IPS-18c (cell line): ENCODE measurements around the gene LRRC3C.
"Not testable (repeated sequence)": the region's sequence is repeated elsewhere in the genome, so short reads cannot be mapped to it uniquely, and the experiment has no call there.

Source experiments
- H3K4me3 ChIP-seq: 2 replicates; pipeline ENCODE4 v1.7.0; 2013; ENCODE audit warnings: low read depth, mild to moderate bottlenecking, low read length, moderate library complexity; ENCODE audit not compliant: insufficient read depth
- H3K9me3 ChIP-seq: one replicate; pipeline ENCODE4 v1.6.1; 2013; ENCODE audit warnings: mild to moderate bottlenecking, low read length, moderate library complexity; ENCODE audit not compliant: control insufficient read depth, insufficient read depth

Gene LRRC3C

DNA sequence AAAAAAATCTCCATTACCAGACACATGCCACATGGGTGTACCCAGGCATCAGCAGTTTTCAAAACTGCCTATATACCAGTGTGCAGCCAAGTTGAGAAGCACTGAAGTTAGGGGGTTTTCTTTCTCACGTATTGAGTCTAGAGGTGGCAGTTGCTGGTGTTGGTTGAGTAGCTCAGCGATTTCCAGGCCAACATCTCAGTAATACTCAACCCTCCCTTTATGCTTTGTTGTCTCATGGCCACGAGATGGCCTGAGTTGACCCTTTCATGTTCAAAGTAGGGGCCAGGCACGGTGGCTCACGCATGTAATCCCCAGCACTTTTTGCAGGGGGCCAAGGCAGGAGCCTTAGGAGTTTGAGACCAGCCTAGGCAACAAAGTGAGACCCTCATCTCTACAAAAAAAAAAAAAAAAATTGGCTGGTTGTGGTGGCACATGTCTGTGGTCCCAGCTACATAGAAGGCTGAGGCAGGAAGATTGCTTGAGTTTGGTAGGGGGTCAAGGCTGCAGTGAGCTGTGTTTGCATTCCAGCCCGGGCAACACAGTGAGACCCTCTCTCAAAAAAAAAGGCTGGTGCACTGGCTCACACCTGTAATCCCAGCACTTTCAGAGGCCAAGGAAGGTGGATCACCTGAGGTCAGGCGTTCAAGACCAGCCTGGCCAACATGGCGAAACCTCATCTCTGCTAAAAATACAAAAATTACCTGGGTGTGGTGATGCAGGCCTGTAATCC lies 10.8 kb downstream of the LRRC3C start:
- H3K4me3 ChIP-seq: no peak overlapping the region
- no peaks in the 10 kb centered on the region for H3K9me3 ChIP-seq

DNA sequence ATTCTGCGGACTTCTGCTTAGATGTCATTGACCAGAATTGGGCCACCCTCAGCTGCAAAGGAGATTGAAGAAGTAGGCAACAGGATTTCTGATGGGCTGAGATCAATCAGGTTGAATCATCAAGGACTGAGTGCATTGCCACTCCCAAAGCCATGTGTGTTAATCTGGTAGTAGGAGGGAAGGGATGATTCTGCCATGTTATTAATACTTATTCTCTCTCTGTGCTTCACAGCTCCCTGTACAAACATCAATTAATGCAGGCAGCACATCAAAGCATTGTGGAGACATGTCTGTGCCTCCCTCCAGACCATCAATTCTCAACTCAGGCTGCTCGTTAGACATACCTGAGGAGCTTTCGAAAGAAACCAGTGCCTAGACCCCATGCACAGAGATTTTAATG lies 11.6 kb downstream of the LRRC3C start:
- Histone ChIP-seq H3K4me3 (no peak overlapping the region), H3K9me3 (no peaks in the 10 kb centered on the region)

DNA sequence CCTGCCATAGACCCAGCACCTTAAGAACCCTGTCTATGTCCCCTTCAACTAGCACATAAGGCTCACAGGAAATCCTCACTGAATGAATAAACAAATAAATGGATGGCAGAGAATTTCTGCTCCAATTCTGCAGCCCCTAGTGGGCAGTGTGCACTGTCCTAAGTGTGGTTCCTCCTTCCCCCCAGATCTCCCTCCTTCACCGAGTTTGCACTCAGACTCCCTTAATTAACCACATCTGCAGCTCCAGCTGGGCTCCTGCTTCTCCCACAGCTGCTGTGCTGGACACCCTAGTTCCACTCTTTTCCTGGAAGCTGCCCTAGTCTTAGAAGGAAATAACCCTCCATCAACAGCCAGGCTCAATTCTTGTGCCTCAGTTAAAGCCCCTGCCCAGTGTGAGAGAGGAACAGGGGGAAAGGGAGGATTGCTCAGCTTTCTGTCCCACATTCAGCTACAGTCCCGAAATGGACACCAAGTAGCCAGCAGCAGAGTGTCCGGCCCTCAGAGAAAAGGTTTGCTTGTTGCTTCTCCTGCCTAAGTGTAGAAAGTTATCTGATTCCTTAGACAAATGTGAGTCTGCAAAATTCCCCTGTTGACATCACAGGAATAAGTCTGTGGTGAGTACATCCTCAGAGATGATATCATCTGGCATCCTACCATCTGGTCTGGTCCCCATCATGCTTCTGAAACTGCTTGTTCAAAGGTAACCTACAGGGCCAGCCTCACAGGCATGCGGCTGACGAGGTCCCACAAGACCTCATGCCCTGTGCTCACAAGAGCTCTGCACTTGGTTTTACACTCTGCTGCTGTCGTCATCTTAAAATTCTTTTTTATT lies 12.3 kb downstream of the LRRC3C start:
- Histone ChIP-seq H3K4me3 (no peak overlapping the region), H3K9me3 (no peaks in the 10 kb centered on the region)

DNA sequence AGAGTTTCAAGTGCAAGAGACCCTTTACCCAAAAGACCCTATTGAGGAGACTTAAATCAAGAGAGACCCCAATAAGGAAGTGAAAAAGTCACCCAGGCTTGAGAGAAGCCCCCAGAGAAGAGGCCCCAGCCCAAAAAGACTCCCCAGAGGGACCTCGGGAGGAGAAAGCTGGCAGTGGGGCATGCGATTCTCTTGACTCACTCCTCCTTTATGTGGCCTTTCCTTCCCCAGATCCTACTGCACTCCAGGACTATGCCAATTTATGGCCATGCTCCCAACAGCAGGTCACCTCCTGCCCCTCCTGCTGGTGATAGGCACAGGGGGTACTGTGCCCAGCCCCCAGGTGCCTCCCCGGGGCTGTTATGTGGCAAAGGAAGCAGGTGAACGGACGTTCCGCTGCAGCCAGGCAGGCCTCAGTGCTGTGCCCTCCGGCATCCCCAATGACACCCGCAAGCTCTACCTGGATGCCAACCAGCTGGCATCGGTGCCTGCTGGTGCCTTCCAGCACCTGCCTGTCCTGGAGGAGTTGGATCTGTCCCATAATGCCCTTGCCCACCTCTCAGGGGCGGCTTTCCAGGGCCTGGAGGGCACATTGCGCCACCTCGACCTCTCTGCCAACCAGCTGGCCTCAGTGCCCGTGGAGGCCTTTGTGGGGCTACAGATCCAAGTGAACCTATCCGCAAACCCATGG lies 16.3 kb downstream of the LRRC3C start:
- peaks cover 2% of the 10 kb centered on the region for H3K9me3 ChIP-seq

DNA sequence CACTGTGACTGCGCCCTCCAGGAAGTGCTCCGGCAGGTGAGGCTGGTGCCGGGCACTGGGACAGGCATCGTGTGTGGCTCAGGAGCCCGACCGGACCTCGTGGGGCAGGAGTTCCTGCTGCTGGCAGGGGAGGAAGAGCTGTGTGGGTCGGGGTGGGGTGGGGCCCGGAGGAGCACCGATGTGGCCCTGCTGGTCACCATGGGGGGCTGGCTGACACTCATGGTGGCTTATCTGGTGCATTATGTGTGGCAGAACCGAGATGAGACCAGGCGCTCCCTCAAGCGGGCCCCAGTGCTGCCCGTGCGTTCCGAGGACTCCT lies 16.8 kb downstream of the LRRC3C start:
- Histone ChIP-seq H3K9me3 (peaks cover 2% of the 10 kb centered on the region), H3K4me3 (no peak overlapping the region)

More for the DNA sequence above, 16.3 kb downstream of the LRRC3C start:
- H3K4me3 ChIP-seq: no peak overlapping the region

DNA sequence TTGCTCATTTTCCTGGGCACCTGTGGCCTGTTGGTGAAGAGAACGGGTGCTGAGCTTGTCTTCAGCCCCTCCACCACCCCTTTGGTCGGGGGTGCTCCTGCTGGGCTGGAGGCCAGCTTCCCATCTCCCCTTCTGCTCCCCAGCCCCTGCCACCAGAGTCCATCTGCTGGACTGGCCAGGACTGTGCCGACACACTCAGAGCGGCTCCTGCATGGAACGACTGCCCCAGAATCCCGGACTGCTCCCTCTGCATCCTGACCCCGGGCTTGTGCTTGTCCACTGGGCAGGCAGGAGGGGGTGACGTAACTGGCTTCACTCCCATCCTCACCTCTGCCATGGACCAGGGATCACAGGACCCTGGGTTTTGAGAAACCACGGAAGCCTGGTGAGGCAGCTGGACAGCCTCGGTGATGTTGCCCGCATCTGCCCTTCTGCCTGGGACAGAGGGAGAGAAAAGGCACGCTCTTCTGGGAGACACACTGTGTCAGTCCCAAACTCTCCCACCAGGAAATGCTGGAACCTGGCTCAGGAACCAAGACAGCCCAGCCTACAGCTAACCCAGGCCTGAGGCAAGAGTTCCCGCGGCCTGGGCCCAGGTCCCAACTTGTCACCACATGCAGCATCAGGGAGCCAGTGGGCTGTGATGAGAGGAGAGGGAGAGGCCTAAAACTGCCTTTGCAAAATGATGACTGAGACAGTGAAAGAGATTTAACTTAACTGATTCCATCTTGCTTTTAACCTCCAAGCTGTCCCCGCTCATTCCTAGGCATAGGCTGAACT lies 19.2 kb downstream of the LRRC3C start:
- Histone ChIP-seq H3K4me3 (no peak overlapping the region), H3K9me3 (peaks cover 4% of the 10 kb centered on the region)

DNA sequence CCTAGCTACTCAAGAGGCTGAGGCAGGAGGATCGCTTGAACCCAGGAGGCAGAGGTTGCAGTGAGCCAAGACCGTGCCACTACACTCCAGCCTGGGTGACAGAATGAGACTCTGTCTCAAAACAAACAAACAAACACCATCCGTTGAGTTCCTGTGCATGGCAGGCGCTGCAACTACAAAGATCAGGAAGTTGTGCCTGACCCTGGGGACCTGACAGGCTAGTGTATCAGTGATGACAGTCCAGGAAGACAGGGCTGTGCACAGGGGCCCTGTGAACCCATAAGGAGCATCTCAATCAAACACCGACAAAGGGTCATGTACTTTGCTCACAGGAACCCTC lies 20.9 kb downstream of the LRRC3C start:
- H3K9me3 ChIP-seq, H3K4me3 ChIP-seq: not testable (repeated sequence)

DNA sequence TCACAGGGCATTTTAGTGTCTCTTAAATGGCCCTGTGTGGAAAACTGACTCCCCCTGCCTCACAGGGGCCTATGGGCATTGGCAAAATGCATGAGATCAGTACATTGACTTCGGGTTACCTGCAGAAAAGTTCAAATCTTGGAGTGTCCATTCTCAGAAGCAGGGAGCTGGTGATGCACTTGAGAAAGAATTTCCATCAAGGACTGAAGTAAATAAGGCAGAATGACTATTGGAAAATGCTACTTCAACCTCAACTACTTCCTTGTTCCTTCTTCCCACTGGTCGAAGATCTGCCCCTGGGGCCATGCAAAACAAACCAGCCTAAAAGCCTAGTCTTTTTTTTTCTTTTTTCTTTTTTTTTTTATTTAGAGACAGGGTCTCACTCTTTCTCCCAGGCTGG lies 21.5 kb downstream of the LRRC3C start:
- Histone ChIP-seq H3K9me3 (peaks cover 4% of the 10 kb centered on the region), H3K4me3 (no peak overlapping the region)

DNA sequence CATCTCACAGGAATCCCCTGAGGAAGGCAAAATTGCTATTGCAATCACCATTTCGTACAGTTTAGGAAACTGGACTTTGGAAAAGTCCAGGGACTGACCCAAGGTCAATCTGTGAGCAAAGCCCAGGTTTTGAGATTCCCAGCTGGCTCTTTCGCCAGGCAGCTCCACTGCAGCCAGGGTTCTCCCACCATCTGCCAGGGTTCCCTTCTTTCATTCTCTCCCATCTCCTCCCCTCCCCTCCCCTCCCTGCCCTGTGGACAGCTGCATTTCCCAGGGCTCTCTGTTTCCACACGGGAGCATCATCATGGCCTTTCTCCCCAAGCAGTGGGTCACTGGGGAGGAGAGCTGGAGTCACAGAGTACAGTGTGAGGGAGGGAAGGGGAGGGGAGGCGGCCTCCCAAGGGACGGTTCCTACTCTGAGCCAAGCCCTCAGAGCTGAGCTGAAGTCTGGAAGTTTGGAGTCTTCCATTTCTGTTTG lies 23.4 kb downstream of the LRRC3C start:
- H3K9me3 ChIP-seq: peaks cover 4% of the 10 kb centered on the region
- no peak overlapping the region for H3K4me3 ChIP-seq

DNA sequence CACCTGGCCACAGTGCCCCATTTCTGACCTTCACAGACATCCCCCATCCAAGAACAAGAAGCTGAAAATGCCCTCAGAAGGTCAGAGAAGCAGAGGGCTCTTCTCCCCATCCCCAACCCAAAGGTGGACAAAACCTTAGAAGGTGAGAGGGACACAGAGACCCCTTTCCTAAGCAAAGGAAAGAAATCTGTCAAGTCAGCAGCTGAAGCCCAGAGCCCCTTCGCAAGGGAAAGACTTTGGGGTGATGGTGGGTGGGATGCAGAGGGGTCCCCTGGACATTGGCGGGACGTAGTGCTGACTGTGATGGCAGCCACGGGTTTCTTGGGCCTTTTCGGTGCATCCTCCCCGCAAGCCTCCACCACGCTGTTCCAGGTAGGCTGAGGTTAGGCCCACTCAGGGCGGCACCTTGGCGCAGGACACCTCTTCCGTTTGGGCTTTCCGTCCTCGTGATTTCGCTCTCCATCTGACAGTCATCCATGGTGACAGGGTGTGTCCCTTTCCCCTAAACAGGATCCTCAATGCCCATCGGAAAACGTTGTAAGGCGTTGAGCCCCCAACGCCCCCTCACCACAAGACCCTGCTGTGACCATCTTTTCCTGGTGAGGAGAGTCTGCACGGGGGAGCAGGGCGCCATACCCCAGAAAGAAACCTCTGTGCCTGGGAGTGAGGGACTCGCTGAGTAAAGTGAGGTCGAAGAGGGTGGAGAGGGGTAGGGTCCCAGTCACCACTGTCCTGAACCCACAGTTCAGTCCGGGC lies 24.6 kb downstream of the LRRC3C start:
- H3K4me3 ChIP-seq: peak overlapping the region; percentile 59

DNA sequence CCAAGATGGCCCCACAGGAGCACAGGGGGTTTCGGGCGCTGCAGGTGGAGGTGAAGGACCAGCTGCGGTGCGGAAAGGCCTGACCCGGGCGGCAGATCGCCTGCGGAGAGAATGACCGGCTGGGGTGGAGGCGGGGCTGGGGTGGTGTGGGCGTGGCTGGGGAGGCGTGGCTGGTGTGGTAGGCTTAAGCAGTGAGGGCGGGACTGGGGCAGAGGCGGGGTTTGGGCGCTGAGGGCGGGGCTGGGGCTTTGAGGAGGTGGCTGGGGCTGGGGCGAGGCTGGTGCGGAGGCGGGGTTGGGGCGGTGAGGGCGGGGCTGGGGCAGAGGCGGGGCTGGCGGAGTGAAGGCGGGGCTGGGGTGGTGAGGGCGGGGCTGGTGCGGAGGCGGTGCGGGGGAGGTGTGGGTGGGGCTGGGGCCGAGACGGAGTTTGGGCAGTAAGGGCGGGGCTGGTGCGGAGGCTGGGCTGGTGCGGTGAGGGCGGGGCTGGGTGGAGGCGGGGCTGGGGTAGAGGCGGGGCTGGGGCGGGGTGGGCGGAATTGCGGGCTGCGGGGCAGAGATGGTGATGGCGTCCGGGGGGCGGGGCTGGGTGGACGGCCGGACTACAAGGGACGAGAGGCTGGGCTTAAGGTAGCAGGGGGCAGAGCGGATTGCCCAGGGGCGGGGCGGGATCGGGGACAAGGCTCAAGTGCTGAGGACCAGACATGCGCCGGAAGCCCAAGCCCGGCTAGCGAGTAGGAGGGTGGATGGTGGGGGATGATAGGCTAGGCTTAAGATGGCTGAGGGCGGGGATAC lies 25.3 kb downstream of the LRRC3C start:
- peaks cover 4% of the 10 kb centered on the region for H3K9me3 ChIP-seq
- H3K4me3 ChIP-seq: peak overlapping the region; percentile 63

More for the DNA sequence above, 24.6 kb downstream of the LRRC3C start:
- peaks cover 4% of the 10 kb centered on the region for H3K9me3 ChIP-seq

DNA sequence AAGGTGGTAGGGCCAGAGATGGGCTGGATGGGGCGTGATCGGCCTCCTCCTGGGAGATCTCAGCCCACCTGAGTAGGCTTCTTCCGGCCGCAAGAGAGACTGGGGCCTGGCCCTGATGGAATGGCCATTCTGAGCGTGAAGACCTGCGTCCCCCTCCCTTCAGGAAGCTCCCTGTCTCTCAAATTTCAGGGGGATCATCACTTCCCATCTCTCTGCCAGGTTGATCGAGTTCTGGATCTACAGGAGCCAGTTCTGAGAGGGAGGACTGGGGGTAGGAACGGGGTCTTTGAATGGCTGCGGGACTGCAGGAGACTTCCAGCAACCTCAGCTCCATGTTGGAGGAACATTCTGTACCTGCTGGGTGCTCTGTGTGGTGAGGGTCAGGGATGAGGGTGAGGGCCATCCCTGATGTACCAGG lies 25.9 kb downstream of the LRRC3C start:
- peaks cover 3% of the 10 kb centered on the region for H3K9me3 ChIP-seq
- H3K4me3 ChIP-seq: peak overlapping the region; percentile 63

DNA sequence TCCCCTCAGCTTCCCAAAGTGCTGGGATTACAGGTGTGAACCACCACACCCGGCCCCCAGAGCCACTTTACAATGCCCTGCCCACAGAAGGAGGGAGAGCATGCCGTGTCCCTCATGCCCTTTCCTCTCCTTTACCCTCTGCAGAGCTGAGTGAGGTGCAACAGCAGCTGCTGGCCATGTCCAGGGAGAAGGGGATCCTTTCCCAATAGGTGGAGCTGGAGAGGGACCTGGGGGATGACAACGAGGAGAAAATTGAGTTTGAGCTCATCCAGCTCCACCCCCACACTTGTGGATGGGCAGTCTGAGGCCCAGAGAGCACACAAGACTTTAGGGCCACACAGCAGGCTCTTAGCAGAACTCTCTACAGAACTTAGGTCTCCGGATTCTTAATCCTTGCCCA lies 27.3 kb downstream of the LRRC3C start:
- Histone ChIP-seq H3K9me3 (peaks cover 2% of the 10 kb centered on the region), H3K4me3 (no peak overlapping the region)

DNA sequence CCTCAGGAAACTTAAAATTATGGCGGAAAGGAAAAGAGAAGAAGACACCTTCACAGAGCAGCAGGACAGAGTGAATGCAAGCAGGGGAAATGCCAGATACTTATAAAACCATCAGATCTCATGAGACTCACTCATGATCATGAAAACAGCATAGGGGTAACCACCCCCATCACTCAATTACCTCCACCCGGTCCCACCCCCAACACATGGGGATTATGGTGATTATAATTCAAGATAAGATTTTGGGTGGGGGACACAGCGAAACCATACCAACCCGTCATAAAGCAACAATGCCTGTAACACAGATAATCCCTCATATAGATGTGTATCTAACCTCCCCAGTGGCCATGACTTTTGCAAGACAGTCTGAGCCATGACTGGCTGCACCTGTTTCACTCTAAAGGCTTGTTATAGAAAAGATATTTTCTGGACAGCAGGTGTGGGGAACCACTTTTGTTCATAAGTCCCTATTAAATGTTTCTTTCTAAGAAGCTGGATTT lies 28.2 kb downstream of the LRRC3C start:
- Histone ChIP-seq H3K4me3 (no peak overlapping the region), H3K9me3 (no peaks in the 10 kb centered on the region)

DNA sequence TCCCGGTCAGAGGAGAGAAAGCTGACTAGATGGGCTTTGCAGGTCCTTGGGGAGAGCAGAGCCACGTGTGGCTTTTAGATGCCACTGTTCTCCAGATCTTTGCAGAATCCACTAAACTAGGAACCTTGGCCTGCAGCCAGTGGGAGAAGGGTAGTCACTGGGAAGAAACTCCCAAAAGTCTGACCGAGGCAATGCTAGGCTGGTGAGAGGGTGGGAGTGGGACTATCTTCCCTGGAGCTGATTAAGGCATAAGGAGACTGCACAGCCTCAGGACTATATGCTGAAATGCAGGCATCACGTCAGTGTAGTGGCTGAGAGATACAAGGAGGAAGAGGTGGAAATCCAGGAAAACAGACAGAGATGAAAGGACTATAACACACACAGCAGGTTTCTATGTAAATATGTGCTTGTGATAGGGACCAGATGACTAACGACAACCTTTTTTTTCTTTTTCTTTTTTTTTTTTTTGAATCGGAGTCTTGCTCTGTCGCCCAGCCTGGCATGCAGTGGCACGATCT lies 33.1 kb downstream of the LRRC3C start:
- Histone ChIP-seq H3K9me3 (no peaks in the 10 kb centered on the region), H3K4me3 (no peak overlapping the region)
